Ovary (tissue), 9 donors: Measurements from ENCODE around the gene FAM53A. TPM values are rescaled to one million over a fixed set of nuclear protein-coding genes. Genes with fewer than 3 reads are reported as not detected.

Experiments used
- DNase-seq, 5 donors: peaks; one replicate each; pipeline ENCODE4 v3.0.0-alpha.2; 2019 to 2020
- H3K27ac ChIP-seq, 2 donors: fragments of 200-600 bp; one replicate each; pipeline versions ENCODE4 v1.5.1 to v1.8.0; 2019 to 2022
- H3K27me3 ChIP-seq: fragments of 200-600 bp; one replicate; pipeline ENCODE4 v1.8.0; 2022
- H3K36me3 ChIP-seq: fragments of 200-600 bp; sonication (generic); one replicate; pipeline ENCODE4 v1.5.1; 2019
- H3K4me1 ChIP-seq: one replicate; pipeline ENCODE4 v1.8.1; 2013; ENCODE audit warnings: mild to moderate bottlenecking, moderate library complexity; ENCODE audit not compliant: insufficient read depth
- H3K4me3 ChIP-seq: fragments of 200-600 bp; sonication (generic); one replicate; pipeline ENCODE4 v1.5.1; 2017
- H3K9me3 ChIP-seq, 2 donors: fragments of 200-600 bp in 1 of 2; sonication (generic) in 1 of 2; one replicate each; pipeline versions ENCODE4 v1.5.1 to v1.8.1; 2013 to 2019; ENCODE audit warnings: mild to moderate bottlenecking in 1 of 2, moderate library complexity in 1 of 2
- EP300 ChIP-seq: sonication (generic); formaldehyde crosslinking; IDR thresholded peaks from one replicate; pipeline ENCODE4 v1.6.1; 2017; ENCODE audit warnings: antibody characterized with exemption
- POLR2A ChIP-seq: fragments of 450-650 bp; IDR thresholded peaks from one replicate; pipeline ENCODE4 v1.6.1; 2017; ENCODE audit warnings: antibody characterized with exemption, mild to moderate bottlenecking, moderate library complexity
- WGBS, 3 donors: extraction: QIAGEN DNeasy Blood & Tissue Kit in 1 of 3; methylation state at CpG; one replicate each; pipeline versions ENCODE4 v1.1.5 to v1.1.7; 2013 to 2017; 5-methylcytosine and 5-hydroxymethylcytosine counted together
- intact Hi-C, 4 donors: fragments of 100-400 bp; cut with DNase I; formaldehyde crosslinking; loops; one replicate each; pipeline versions ENCODE4 v1.11.0 to v1.15.1; 2022 to 2023
- polyA plus RNA-seq, 2 donors: library from polyadenylated mRNA; stranded (reverse); fragments of 200-250 nt in 1 of 2; fragments of 350-450 nt in 1 of 2; fragmentation: Illumina TruSeq in 1 of 2; extraction: RNeasy Lipid Tissue Mini Kit (QIAGEN cat#74804) in 1 of 2; gene quantifications; one replicate each; pipeline ENCODE4 v1.2.3, GENCODE V29; 2013 to 2014
- total RNA-seq, 7 donors: library from RNA; depleted of rRNA in 2 of 7; stranded (reverse); fragments of >200 nt in 2 of 7; fragmentation: NEBNext Ultra II Directional in 3 of 7; extraction: Animal tissue kit (Norgen Biotek cat#: 25700) in 3 of 7; gene quantifications; one replicate each; pipeline versions ENCODE4 v1.1.0 to v1.2.4, GENCODE V29; 2016 to 2023
- TF ChIP-seq, protein P1 (sequence below), 3 donors: fragments of 450-650 bp in 2 of 3; fragments of 200-600 bp in 1 of 3; IDR thresholded peaks; one replicate each; pipeline versions ENCODE4 v1.5.1 to v1.8.0; 2016 to 2022; ENCODE audit warnings: antibody characterized with exemption in 3 of 3, mild to moderate bottlenecking in 1 of 3
- donor health status: DM: no; HTN: no; CAD: no; lungs with moderate emphysema.
- donor health status: DM: no; HTN: no; CAD: no.
- donor health status: Bipolar disorder and iron deficiency.
- donor health status: DM: yes; HTN: yes; CAD: no.
- donor health status: DM: no; HTN: no; CAD: no.
- donor health status: DM: yes; HTN: yes; CAD: no.

FAM53A gene
- total and polyA plus RNA-seq, 9 donors, result 0.32 to 5.1 (median 2.4) TPM

DNA sequence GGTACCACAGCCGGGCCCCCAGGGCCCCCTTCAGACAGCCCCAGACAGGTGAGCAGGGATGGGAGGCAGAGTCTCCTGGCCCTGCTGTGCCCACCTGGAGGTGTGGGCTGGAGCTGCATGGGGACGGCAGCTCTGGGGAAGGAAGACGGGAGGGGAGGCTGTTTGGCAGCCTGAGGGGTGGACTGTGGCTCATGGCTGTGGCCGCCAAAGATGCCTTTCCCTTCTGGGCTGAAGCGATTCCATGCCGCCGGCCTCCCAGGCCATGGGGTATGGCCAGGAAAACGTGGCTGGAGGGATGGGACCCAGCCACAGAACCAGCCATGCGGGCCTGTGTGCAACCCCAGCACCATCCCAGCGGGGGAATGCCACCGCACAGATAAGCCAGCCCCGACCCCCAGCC is 65.7 kb downstream of the FAM53A start:
- DNase-seq, result no peak
- no peak overlapping the region for H3K27ac ChIP-seq
- no peaks in the 10 kb centered on the region for H3K9me3 ChIP-seq
- 87 to 89% (median 89%) methylated on average over 11 to 12 of the region's 12 CpGs for whole genome bisulfite sequencing, 3 donors
- peaks cover 2% of the 10 kb centered on the region for H3K4me1 ChIP-seq
- intact Hi-C loops, result no loop called here
- TF ChIP-seq POLR2A, result no peak
- TF ChIP-seq, protein P1, sequence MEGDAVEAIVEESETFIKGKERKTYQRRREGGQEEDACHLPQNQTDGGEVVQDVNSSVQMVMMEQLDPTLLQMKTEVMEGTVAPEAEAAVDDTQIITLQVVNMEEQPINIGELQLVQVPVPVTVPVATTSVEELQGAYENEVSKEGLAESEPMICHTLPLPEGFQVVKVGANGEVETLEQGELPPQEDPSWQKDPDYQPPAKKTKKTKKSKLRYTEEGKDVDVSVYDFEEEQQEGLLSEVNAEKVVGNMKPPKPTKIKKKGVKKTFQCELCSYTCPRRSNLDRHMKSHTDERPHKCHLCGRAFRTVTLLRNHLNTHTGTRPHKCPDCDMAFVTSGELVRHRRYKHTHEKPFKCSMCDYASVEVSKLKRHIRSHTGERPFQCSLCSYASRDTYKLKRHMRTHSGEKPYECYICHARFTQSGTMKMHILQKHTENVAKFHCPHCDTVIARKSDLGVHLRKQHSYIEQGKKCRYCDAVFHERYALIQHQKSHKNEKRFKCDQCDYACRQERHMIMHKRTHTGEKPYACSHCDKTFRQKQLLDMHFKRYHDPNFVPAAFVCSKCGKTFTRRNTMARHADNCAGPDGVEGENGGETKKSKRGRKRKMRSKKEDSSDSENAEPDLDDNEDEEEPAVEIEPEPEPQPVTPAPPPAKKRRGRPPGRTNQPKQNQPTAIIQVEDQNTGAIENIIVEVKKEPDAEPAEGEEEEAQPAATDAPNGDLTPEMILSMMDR (IDR thresholded peaks at IDR 0.05), result no peak
- TF ChIP-seq EP300, result no peak
- no peaks in the 10 kb centered on the region for H3K36me3 ChIP-seq
- H3K27me3 ChIP-seq, result no peaks in the 10 kb centered on the region
- no peak overlapping the region for H3K4me3 ChIP-seq

DNA sequence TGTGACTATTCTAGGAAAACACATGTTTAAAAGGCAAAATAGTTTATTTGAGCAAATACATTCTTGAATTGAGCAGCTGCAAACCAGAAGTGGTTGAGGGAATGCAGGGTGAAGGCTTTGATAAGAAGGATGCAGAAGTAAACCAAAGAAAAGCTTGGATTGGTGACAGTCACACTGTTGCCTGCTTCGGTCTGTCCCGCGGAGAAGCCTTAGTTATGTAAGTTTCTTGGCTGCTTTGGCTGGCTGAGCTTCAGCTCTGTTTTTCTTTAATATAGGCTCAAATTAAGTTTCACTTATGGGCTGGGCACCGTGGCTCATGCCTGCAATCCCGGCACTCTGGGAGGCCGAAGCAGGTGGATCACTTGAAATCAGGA is 67.6 kb downstream of the FAM53A start:
- peaks cover 2% of the 10 kb centered on the region for H3K4me1 ChIP-seq
- TF ChIP-seq EP300, result no peak
- TF ChIP-seq, protein P1 (IDR thresholded peaks at IDR 0.05), result no peak
- TF ChIP-seq POLR2A, result no peak
- WGBS, 3 donors, result 25 to 44% (median 26%) methylated on average over 6 of the region's 6 CpGs
- H3K27me3 ChIP-seq, result no peaks in the 10 kb centered on the region
- H3K4me3 ChIP-seq, result no peak overlapping the region
- intact Hi-C loops, result no loop called here
- no peak for DNase-seq
- H3K9me3 ChIP-seq, result no peaks in the 10 kb centered on the region
- no peaks in the 10 kb centered on the region for H3K36me3 ChIP-seq
- H3K27ac ChIP-seq, result no peak overlapping the region

DNA sequence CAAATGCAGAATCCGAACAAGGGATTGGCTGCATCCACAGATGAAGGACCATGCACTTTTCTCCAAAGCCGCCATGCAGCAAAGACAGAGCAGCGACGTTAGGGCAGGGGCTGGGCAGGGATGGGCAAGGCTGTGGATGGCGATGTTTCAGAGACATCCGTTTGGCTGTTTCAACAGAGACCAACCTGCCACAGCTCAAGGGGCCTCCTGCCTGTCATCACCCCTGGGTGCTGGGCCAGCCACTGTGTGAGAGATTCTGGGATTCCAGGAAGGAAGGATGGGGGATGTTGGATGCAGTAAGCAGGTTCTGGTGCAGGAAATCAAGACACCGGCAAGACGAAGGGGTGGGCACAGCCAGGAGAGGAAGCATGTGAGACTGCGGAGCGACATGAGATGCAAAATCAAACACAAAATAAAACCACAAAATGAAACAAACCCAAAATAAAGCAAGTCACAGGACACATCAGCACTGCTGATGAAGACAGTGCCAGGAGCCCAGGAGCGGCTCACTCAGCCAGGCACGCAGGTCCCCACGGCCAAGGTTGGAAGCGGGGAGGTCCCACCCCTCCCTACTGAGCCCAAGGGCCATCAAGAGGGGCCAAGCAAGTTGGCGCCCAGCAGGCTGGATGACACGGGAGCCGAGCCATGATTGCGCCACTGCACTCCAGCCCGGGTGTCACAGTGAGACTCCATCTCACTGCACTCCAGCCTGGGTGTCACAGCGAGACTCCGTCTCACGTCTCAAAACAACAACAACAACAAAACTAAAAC is 68.1 kb downstream of the FAM53A start:
- H3K9me3 ChIP-seq, result no peaks in the 10 kb centered on the region
- WGBS, 3 donors, result 39 to 67% (median 41%) methylated on average over 22 of the region's 22 CpGs
- no peak overlapping the region for H3K4me3 ChIP-seq
- no peak overlapping the region for H3K27ac ChIP-seq
- H3K4me1 ChIP-seq, result peaks cover 2% of the 10 kb centered on the region
- TF ChIP-seq EP300 (no peak), POLR2A (no peak)
- TF ChIP-seq, protein P1 (IDR thresholded peaks at IDR 0.05), result no peak
- no peak for DNase-seq
- no peaks in the 10 kb centered on the region for H3K36me3 ChIP-seq
- intact Hi-C loops, result no loop called here
- no peaks in the 10 kb centered on the region for H3K27me3 ChIP-seq

DNA sequence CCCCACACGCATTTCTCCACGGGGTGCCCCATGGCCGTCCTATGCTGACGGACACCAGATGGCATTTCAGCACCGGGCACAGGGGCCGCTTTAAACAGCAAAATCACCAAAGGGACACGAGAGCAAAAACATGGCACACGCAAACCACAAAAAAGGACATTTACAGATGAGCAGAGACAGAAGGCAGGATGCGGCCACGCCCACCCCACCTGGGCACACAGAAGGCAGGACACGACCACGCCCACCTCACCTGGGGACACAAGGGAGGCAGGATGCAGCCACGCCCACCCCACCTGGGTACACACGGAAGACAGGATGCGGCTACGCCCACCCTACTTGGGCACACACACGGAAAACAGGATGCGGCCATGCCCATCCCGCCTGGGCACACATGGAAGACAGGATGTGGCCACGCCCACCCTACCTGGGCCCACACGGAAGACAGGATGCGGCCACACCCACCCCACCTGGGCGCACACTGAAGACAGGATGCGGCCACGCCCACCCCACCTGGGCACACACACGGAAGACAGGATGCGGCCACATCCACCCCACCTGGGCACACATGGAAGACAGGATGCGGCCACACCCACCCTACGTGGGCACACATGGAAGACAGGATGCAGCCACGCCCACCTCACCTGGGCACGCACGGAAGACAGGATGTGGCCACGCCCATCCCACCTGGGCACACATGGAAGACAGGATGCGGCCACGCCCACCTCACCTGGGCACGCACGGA is 69.1 kb downstream of the FAM53A start:
- Histone ChIP-seq H3K36me3 (no peaks in the 10 kb centered on the region), H3K9me3 (no peaks in the 10 kb centered on the region), H3K27ac (no peak overlapping the region), H3K27me3 (no peaks in the 10 kb centered on the region), H3K4me3 (no peak overlapping the region), H3K4me1 (peaks cover 2% of the 10 kb centered on the region)
- 81 to 84% (median 83%) methylated on average over 28 to 37 of the region's 37 CpGs for WGBS, 3 donors
- intact Hi-C loops, result no loop called here
- TF ChIP-seq EP300 (no peak), POLR2A (no peak)
- TF ChIP-seq, protein P1 (IDR thresholded peaks at IDR 0.05), result no peak
- no peak for DNase-seq
